GM10266 (cell line): Measurements from ENCODE around the gene EPS8.

Experiments used
- DNase-seq: peaks from one replicate; pipeline ENCODE4 v3.0.0; 2012; ENCODE audit errors: extremely low spot score
- CTCF ChIP-seq: IDR thresholded peaks from 2 replicates; pipeline ENCODE4 v1.5.1; 2012; ENCODE audit warnings: mild to moderate bottlenecking, low read depth; ENCODE audit not compliant: control insufficient read depth, insufficient read depth; ENCODE audit errors: missing control alignments

Gene EPS8

DNA sequence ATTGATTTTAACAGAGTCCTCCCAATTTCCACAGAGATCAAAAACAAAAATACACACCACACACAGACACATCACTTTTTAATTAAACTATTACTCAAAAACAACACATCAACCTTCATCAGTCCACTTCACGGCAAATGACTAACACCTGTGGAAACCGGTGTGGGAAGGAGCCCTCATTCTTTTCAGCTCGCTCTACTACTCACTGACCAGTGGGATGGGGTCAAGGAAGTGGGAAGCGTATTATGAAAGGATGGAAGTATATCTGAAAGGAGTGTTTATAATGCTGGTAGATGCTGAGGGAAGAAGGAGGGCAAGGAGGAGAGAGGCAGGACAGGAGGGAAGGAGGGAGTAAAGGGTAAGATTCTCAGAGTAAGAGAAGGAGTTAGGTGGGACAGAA, 156.5 kb downstream of the EPS8 start:
- DNase-seq, result no peak
- TF ChIP-seq CTCF, result no peak

DNA sequence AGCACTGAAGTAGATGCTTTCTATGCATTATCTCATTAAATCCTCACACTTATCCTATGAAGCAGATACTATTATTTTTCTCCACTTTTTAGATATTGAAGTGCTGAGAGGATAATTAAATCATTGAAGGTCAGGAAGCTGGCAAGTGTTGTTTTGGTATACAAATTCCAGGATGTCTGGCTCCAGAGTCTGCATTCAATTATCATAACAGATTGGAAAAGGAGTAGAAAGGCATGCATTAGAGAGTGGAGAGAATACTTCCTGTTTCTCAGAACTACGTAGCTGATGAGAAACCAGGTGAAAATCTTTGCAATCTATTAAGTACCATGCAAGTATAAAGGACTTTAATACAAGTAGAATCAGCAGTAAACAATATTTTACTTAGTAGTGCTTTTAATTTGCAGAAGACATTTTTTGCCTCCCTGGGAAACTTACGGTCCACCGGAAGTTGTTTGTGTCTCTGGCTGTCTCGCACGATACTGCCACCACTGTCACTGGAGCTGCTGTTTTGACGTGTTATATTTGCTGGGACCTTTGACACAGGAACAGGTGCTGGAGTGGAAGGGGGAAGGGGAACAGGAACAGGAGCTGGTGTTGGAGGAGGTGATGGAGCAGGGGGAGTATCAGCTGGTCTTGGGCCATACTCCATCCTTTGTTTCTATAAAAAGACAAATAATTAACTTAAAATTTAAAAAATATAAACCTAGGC, 158.0 kb downstream of the EPS8 start:
- no peak for DNase-seq
- TF ChIP-seq CTCF, result no peak

- no peak for DNase-seq
- TF ChIP-seq CTCF, result no peak
Measured at GRCh38 chr12:15629761-15630160, 159.4 kb downstream of the EPS8 start.

DNA sequence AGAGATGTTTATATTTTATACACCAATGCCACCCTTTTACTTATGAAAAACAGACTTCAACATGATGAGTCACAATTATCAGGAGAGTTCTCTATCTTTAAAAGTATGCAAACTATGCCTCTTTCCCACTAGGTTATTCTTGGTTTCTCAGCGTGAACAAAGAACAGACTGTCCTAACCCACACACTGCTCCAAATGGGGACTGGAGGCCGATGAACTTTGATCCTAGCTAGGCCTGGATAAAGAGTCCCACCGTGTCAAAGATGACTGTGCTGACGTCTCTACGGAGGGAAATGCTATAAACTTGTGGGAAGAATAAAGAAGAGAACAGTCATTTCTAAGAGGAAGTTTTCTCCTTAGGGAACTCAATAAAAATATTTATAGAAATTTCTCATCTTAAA, 160.1 kb downstream of the EPS8 start:
- TF ChIP-seq CTCF, result no peak
- DNase-seq, result peak; percentile 5

DNA sequence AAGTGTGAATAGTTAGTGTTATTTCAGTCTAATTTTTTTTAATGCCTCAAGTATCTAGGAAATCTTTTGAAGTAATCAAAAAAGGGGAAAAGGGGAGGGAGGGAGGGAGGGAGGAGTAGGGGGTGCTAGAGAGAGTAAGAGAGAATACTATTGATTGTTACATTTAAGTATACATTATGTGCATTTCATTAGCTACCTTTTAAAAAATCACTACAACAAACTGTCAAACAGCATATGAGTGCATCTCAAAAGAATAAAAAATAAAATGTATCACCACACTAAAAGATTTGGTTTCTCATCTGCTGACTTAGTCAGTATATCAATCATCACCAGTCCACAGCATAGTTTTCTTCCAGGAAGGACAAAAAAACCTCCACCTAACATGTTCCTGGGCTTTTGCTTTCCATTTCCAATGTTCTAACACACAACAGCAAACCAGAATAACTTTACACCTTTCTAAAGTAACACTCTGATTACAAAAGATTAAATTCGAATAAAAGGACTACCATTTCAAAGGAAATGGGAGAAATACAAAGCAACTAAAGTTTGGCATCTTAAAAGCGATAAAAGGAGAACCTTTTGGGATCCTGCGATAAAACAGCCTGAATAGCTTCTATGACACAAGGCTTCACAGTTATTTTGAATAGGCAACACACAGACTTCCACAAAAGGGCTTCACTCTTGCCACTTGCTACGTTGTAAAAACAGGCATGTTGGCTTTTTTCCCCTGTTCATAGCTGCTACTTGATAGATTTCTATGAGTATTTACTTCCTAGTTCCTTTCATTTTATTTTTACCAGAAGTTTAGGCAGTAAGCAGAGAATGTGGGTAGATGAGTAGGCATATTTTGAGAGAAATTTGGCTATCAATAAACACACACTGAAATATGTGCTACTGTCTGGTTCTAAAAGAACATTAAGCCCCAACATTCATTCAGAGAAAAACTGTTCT, 160.9 kb downstream of the EPS8 start:
- no peak for TF ChIP-seq CTCF
- no peak for DNase-seq

GRCh38 chr12:15625075-15625474, 164.1 kb downstream of the EPS8 start:
- no peak for TF ChIP-seq CTCF
- DNase-seq, result no peak
